Activated CD8-positive, alpha-beta T cell treated with anti-CD3 and anti-CD28 coated beads for 36 hours (primary cell): Measurements from ENCODE around the gene EDARADD. TPM values are rescaled to one million over a fixed set of nuclear protein-coding genes. Genes with fewer than 3 reads are reported as not detected.
A peak's percentile ranks its signal among the peaks of the same experiment; 100 is the strongest.
"Not testable (repeated sequence)": the region's sequence is repeated elsewhere in the genome, so short reads cannot be mapped to it uniquely, and the experiment has no call there.

ENCODE experiments used
- ATAC-seq: fragments of 200-7000 bp; cut with Tn5 transposase; one replicate; pipeline ENCODE4 v1.10.0; 2021; ENCODE audit warnings: mild to moderate bottlenecking, moderate library complexity
- CTCF ChIA-PET: fragments of 350-600 bp; sonication (Branson Sonifier 250); formaldehyde crosslinking; loops from one replicate; lab custom pipeline; 2021; ENCODE audit warnings: antibody characterized with exemption; lab: Charles Lee
- POLR2A ChIA-PET: fragments of 350-600 bp; sonication (Branson Sonifier 250); formaldehyde crosslinking; loops from one replicate; lab custom pipeline; 2021; ENCODE audit warnings: antibody characterized with exemption; lab: Charles Lee
- DNase-seq: peaks from one replicate; pipeline ENCODE4 v3.0.0-alpha.2; 2020
- H3K27ac Mint-ChIP-seq: one replicate; pipeline ENCODE4 v1.8.0; 2021; ENCODE audit warnings: mild to moderate bottlenecking, mixed read lengths
- H3K27me3 Mint-ChIP-seq: one replicate; pipeline ENCODE4 v1.8.0; 2021; ENCODE audit warnings: mixed read lengths
- H3K36me3 Mint-ChIP-seq: one replicate; pipeline ENCODE4 v1.8.0; 2021; ENCODE audit warnings: low read depth, mixed read lengths
- H3K4me1 Mint-ChIP-seq: one replicate; pipeline ENCODE4 v1.8.0; 2021; ENCODE audit warnings: low read depth, mixed read lengths
- H3K4me3 Mint-ChIP-seq: one replicate; pipeline ENCODE4 v1.8.0; 2021; ENCODE audit warnings: mild to moderate bottlenecking, moderate library complexity, mixed read lengths
- H3K9me3 Mint-ChIP-seq: one replicate; pipeline ENCODE4 v1.8.0; 2021; ENCODE audit warnings: mixed read lengths
- intact Hi-C: fragments of 100-400 bp; cut with micrococcal nuclease; formaldehyde crosslinking; loops from one replicate; pipeline ENCODE4 v1.10.0; 2022
- total RNA-seq, 2 experiments: library from RNA; stranded (reverse); gene quantifications; one replicate each; pipeline ENCODE4 v1.2.3, GENCODE V29; 2021
- TF ChIP-seq, protein P1 (sequence below): fragments of 200-600 bp; IDR thresholded peaks from one replicate; pipeline ENCODE4 v1.8.0; 2022; ENCODE audit warnings: antibody characterized with exemption, mild to moderate bottlenecking

EDARADD gene
- total RNA-seq, 2 experiments from 2014 or later = 1.7 to 3.0 TPM

DNA sequence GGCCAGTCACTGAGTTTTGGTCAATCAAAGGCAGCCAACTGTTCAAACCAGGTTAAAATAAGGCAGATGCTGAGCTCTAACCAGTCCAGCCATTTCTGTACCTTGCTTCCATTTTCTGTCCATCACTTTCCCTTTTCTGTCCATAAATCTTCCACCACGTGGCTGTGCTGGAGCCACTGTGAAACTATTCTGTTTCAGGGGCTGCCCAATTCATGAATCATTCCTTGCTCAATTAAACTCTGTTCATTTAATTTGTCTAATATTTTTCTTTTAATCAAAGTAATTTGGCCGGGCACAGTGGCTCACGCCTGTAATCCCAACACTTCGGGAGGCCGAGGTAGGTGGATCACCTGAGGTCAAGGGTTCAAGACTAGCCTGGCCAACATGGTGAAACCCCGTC, 107.0 kb downstream of the EDARADD start:
- Mint-ChIP-seq H3K9me3 (no peaks in the 10 kb centered on the region), H3K4me1 (peaks cover 9% of the 10 kb centered on the region), H3K27ac (no peak overlapping the region), H3K4me3 (no peak overlapping the region), H3K27me3 (peaks cover 4% of the 10 kb centered on the region), H3K36me3 (no peaks in the 10 kb centered on the region)
- ChIA-PET POLR2A (no interaction called here), CTCF (interaction anchor here (1.5 kb wide), 1 partner anchor 10 kb away, joined by 6 read pairs; no protein-coding TSS in a partner anchor)
- TF ChIP-seq, protein P1, sequence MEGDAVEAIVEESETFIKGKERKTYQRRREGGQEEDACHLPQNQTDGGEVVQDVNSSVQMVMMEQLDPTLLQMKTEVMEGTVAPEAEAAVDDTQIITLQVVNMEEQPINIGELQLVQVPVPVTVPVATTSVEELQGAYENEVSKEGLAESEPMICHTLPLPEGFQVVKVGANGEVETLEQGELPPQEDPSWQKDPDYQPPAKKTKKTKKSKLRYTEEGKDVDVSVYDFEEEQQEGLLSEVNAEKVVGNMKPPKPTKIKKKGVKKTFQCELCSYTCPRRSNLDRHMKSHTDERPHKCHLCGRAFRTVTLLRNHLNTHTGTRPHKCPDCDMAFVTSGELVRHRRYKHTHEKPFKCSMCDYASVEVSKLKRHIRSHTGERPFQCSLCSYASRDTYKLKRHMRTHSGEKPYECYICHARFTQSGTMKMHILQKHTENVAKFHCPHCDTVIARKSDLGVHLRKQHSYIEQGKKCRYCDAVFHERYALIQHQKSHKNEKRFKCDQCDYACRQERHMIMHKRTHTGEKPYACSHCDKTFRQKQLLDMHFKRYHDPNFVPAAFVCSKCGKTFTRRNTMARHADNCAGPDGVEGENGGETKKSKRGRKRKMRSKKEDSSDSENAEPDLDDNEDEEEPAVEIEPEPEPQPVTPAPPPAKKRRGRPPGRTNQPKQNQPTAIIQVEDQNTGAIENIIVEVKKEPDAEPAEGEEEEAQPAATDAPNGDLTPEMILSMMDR = no peak
- intact Hi-C loops = no loop called here
- ATAC-seq (no peak), DNase-seq (no peak)

DNA sequence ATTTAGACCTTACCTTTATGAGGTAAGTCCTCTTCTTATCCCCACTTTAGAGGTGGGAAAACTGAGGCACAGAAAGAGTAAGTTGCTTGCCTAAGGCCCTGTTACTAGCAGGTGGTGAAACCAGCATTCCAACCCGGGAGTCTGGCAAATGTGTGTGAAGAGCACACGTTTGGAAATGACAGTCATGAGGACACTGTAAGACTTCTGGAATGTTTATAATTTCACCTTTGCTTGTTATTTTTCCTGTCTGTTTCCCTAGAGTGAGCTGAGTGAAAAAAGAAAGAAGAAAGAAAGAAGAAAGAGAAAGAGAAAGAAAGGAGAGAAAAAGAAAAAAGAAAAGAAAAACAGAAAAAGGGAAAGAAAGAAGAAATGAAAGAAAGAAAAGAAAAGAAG, 108.5 kb downstream of the EDARADD start:
- POLR2A ChIA-PET = no interaction called here
- peaks cover 9% of the 10 kb centered on the region for H3K4me1 Mint-ChIP-seq
- no peaks in the 10 kb centered on the region for H3K36me3 Mint-ChIP-seq
- ATAC-seq (no peak), DNase-seq (no peak)
- TF ChIP-seq, protein P1 = peak; percentile 27
- CTCF ChIA-PET = interaction anchor here (0.8 kb wide), 1 partner anchor 14 kb away, joined by 3 read pairs; no protein-coding TSS in a partner anchor
- intact Hi-C loops = no loop called here
- no peak overlapping the region for H3K4me3 Mint-ChIP-seq
- H3K27me3 Mint-ChIP-seq = peaks cover 2% of the 10 kb centered on the region
- no peaks in the 10 kb centered on the region for H3K9me3 Mint-ChIP-seq
- peak overlapping the region; percentile 7 for H3K27ac Mint-ChIP-seq

DNA sequence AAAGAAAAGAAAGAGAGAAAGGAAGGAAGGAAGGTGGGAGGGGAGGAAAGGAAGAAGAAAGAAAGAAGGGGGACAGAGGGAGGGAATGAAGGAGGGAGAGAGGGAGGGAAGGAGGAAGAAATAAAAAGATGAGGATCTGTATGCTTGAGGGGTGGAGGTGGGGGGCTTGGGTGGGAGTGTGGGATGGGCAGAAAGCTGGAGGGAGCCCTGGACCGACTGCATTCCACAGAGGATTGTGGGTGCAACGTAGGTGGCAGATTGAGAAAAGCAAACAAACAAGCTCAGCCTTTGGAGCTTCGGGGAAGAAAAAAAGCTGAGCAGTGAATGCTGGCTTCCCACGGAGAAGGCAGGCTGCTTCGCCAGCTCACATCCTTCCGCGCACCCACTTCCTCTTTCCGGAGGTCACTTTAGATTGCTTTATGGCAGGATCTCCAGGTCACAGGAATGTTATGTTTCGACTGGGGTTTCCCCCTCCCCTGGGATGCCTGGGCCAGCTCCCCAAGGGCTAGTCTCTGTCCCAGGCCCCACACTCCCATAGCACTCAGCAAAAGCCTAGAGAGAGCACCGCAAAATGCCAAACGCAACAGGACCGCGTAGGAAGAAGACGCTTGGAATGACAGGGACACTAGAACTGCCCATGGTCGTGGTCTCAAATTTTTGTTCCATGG, 109.0 kb downstream of the EDARADD start:
- Mint-ChIP-seq H3K36me3 (no peaks in the 10 kb centered on the region), H3K4me1 (peaks cover 9% of the 10 kb centered on the region), H3K9me3 (no peaks in the 10 kb centered on the region), H3K27me3 (peaks cover 2% of the 10 kb centered on the region), H3K27ac (peak overlapping the region; percentile 7), H3K4me3 (peak overlapping the region; percentile 19)
- DNase-seq (peak; percentile 9), ATAC-seq (no peak)
- ChIA-PET POLR2A (no interaction called here), CTCF (interaction anchor here (0.8 kb wide), 1 partner anchor 13 kb away, joined by 3 read pairs; no protein-coding TSS in a partner anchor)
- TF ChIP-seq, protein P1 = peak; percentile 1
- intact Hi-C loops = no loop called here

DNA sequence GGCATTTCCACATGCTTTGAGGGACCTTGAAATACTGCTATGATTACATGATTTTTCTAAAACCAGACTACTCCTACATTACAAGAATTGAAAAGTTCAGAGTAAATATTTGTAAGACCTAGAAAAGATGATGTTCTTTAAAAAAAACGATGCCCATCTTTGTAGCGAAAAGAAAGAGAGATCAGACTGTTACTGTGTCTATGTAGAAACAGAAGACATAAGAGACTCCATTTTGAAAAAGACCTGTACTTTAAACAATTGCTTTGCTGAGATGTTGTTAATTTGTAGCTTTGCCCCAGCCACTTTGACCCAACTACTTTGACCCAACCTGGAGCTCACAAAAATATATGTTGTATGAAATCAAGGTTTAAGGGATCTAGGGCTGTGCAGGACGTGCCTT, 110.3 kb downstream of the EDARADD start:
- H3K27ac Mint-ChIP-seq, DNase-seq, H3K36me3 Mint-ChIP-seq, CTCF ChIA-PET, H3K27me3 Mint-ChIP-seq, ATAC-seq, POLR2A ChIA-PET, intact Hi-C loops, H3K9me3 Mint-ChIP-seq, H3K4me3 Mint-ChIP-seq: not testable (repeated sequence)
- peaks cover 15% of the 10 kb centered on the region for H3K4me1 Mint-ChIP-seq

DNA sequence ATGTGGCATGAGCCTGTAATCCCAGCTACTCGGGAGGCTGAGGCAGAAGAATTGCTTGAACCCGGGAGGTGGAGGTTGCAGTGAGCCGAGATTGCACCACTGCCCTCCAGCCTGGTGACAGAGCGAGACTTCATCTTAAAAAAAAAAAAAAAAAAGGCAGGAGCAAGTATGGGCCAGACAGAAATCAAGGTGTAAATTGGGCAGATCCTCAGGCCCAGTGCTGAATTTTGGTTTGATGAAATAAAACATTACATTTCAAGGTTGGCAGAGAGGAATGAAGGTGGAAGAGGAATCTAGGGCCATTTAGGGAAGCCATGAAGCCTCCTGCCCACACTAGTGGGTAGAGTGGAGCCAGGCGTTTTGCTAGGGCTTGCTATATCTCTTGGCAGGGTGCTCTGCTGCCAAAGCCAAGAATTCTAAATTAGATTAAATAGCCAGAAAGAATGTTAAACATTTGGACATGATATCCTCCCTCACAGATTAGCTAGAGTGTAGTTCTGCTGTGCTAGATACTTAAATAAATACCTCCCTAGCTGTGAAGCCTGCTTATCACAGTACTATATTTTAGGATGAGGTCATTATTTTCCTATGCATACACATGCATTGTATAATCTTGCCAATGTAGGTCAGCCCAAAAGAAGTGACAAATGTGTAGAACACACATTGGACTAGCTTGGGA, 113.1 kb downstream of the EDARADD start:
- Mint-ChIP-seq H3K4me1 (peaks cover 15% of the 10 kb centered on the region), H3K4me3 (no peak overlapping the region), H3K9me3 (no peaks in the 10 kb centered on the region), H3K27me3 (peaks cover 2% of the 10 kb centered on the region), H3K36me3 (no peaks in the 10 kb centered on the region), H3K27ac (no peak overlapping the region)
- intact Hi-C loops = no loop called here
- POLR2A ChIA-PET = interaction anchor here (0.9 kb wide), 1 partner anchor 366 kb away, joined by 4 read pairs; no protein-coding TSS in a partner anchor
- no peak for DNase-seq
- CTCF ChIA-PET = interaction anchor here (1.0 kb wide), 1 partner anchor 17 kb away, joined by 4 read pairs; no protein-coding TSS in a partner anchor
- no peak for ATAC-seq
- TF ChIP-seq, protein P1 = no peak
